NCI-H82 treated with DMSO at 0.1 percent for 48 hours (cell line): ENCODE results near the gene GPC4.

Source experiments
- DNase-seq: peaks from one replicate; lab custom pipeline; 2025; ENCODE audit not compliant: unreplicated experiment; lab: John Stamatoyannopoulos, UW

The GPC4 gene

DNA sequence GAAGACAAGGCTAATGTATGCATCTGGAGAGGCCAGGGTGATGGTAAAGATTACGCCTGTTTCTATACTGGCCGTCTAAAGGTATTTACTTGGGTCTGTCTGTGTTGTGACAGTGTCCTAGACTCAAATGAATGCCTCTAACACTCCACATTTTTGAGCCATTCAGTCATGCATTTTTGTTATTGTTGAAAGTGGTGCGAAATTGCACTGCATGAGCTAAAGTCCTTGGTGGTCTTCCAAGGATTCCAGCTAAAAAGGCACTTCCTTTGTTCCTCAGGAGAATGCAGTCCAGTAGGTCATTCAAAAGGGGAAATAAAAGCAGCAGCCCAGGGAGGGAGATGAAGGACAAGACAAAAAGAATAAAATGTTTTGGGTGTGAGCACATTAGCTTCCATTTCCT is 3.0 kb downstream of the GPC4 start:
- no peak for DNase-seq

DNA sequence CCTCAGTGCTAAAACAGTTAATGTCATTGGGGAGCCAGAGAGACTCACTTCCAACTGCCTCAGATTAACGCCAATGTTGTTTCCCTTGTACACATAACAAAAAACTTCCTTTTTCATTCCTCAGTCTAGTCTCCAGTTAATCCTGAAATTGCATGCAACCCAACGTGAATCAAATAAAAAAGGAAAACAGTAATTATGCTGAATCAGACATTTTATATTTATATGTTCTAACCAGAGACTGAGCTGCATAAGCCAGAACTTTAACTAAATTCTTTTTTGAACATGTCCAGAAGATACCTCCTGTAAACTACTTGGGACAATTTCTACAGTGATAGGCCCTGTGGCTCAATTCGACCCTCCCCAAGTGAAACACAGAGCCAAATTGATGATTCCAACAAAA is 4.7 kb downstream of the GPC4 start:
- DNase-seq = no peak

DNA sequence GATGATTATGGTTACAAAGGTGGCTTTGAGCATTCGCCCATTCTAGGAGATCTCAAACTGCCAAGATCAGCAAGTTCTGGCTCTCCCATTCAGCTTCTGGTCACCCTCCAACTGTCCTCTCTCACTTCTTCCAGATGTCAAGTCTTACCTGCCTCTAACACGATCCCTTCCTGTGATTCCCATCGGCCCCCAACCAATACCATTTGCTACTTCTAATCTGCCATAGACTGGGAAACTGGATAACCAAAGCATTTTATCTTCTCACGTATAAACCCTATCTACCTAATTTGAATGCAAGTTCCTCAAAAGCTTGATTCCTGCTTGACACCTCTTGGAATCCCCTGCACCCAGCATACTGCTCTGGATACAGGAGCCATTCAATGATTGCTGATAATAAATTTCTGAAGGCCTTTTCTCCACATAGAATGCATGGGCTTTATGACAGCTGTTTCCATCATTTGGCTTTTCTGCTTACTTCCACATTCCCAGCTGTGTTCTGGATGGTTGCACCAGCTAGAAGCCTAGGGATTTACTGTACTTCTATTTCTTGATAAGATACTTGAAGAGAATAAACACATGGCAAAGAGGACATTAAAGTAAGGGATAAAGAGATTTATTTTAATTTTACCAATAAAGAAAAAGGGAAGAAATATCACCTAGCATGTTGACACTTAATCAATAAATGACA is 9.6 kb downstream of the GPC4 start:
- DNase-seq = no peak

DNA sequence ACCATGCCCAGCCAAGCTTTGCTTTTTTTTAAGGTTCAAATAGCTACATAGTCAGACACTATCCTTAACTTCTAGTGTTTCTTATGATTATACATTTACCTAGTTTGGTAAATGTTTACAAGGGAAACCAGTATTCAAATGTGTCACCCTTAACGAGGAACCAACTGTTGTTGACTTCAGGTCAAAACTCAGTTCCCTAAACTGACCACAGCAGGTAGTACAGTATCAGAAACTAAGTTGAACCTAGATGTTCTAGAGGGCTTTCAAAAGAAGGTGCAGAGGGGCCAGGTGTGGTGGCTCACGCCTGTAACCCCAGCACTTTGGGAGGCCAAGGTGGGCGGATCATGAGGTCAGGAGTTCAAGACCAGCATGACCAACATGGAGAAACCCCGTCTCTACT is 11.3 kb downstream of the GPC4 start:
- no peak for DNase-seq

DNA sequence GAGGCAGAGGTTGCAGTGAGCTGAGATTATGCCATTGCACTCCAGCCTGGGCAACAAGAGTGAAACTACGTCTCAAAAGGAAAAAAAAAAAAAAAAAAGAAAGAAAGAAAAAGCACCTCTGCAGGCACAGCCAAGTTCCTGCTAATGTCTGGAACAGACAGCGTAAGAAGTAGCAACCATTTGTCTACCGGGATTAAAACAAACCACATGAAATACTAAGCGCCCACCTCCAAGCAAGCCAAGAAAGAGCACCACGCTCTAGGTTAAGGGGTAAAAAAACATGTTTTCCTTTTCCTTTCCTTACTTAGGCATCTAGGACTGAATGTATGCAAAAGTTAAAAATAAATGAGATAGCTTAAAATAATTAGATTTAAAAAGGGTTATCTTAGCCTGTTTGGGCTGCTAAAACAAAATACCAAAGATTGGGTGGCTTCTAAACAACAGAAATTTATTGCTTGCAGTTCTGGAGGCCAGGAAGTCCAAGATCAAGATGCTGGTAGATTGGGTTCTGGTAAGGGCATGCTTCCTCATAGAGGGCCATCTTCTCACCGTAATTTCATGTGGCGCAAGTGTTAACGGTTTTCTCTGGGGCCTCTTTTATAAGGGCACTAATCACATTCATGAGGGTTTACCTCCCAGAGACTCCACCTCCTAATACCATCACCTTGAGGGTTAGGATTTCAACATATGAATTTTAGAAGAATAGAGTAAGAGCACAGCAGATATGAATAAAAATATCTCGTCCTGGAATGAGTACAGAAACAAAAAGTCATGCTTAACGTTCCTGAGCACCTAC is 12.3 kb downstream of the GPC4 start:
- DNase-seq = no peak

DNA sequence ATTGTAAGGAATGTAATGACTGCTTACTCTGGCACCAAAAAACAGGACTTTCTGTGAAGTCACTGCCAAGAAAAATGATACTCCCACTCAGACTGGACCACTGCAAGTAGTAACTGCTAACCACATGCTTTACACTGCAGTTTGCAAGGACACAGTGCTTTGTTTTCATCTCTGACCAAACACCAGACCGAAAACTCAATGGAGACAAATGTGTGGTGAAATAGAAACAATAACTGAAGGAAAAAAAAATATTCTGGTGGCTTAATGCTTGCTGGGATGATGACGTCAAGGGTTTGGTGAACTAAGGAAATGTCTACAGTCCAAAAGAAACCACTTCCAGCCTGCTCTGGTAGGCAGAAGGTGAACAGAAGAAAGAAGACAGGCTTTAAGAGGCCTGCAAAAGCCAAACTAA is 13.2 kb downstream of the GPC4 start:
- DNase-seq = no peak

DNA sequence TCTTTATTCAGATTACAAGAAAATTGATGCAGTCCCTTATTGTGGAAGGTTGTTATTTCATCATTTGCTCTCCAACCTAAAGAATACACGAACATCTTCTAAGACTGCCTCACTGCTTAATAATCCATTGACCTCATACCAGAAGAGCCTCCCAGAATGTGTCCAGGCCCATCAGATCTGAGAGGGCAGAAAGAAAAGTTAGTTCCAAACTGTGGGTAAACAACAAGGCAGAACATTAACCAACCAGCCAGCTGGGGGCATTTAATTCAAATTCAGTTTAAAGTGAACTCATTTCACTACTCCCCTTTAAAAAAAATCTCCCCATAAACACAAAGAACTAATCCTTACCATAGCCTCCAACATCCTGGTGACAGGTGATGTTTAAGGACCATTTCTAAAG is 13.8 kb downstream of the GPC4 start:
- no peak for DNase-seq

DNA sequence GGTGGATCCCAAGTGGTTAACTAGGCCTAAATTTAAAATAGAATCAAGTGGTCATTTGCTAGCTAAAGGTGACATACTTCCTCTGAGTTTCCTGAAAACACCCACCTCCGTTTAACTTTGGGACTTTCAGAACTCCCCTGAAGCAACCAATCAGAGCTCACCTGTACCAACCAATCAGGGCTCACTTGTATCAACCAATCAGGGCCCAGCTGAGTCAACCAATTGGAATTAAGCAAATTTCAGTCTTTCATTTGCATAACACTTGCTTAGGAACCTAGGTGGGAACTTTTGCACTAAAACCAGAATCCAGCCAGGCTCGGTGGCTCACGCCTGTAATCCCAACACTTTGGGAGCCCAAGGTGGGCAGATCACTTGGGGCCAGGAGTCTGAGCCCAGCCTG is 15.9 kb downstream of the GPC4 start:
- no peak for DNase-seq

DNA sequence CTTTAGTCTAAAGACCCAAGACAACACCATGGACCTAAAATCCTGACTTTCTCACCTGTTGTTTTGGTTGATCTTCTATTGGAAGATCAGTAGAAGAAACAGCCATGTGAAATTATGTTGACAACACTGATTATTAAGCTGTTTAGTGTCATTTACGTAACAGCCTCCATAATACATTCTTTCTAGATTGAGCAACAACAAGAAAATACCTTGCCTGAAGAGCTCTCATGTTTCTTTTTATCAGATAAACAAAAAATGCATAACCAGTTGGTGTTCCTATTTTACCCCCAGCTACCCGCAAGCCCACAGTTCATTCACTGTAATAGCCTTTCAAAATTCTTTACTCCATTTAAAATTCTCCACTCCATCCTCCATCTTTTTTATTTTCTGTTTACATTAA is 20.5 kb downstream of the GPC4 start:
- no peak for DNase-seq

DNA sequence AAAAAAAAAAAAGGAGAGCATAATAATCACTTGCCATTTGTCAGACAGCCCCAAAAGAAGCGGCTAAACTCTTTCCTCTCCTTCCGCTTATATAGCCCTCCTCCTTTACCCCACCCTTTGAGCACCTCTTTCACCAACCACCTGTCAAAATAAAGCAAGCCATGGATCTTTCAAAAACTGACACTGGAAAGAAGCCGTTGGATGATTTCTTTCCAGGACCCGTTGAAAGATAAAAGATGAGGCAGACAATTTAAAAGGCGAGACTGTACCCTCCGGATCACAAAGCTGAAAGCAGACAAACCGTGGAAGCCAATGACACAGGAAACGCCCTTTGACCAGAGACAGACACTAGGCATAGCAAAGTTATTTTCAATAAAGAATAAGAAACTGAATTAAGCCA is 22.6 kb downstream of the GPC4 start:
- DNase-seq = no peak

DNA sequence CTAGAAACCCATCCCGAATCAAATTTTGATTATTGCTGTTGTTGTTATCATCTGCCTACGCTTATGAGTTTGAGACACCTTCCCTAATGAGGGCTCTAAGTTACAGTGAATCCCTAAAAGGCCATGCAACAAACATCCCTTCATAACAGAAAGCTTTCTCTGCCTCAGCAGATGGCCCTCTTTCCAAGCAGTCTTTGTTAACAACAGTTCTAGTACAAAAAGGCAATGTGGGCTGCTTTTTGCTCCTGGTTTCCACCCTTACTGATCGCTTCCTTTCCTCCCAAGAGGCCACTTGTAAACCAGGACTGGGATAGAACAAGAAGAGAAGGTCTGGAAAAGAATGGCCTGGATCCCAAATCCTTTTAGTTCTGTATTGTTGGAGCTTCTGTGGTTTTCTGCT is 24.2 kb downstream of the GPC4 start:
- no peak for DNase-seq

DNA sequence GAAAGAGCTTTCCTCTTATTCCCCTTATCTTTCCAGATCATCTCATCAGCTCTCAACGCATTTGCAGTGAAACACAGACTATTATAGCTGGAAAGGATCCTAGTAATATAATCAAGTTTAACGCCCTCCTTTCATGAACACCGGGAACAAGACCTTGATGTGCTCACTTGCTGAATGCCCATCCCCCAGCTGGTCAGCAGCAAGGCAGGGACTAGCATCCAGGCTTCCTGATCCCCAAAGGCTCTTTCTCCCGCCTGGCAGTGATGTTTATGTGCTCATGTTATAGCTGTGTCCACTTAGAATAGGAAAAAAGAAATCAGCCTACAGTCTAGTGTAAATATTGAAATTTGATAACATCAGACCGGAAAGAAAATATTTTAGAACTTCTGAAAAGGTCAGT is 24.6 kb downstream of the GPC4 start:
- no peak for DNase-seq

DNA sequence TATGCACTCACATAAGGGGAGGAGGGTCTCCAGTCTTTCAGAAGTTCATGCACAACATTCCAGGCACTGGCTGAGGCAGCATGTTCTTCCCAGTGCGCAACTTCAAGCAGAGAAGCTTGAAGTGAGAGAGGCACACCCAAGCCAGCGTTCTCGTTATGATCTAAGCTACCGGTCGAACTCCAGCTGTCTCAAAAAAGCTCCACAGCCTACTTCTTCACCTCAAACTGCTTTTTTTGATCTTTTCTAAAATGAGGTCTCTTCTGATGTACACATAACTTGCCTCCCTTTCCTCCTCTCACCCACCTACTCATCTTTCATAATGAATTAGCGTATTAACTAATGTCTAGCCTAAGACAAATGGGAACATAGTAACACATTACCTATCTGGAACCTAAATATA is 25.3 kb downstream of the GPC4 start:
- no peak for DNase-seq

DNA sequence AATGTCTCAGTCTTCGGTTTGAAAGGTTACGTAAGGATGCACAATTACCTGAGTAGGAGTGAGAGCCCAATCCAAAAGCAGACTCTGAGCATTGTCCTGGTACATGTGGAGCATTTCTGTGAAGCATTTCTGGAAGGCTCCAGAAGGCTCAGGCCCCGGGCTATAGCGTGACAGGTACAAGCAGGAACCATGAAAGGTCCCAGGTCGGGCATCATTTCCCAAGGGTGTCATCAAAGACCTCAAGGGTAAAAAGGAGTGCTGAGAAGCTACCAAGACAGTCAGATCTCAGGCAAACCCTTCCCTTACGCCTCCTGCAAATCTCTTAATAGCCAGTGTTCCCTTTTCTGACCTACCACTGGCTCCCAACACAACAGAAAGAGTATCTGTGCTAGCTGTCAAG is 30.8 kb downstream of the GPC4 start:
- DNase-seq = no peak

DNA sequence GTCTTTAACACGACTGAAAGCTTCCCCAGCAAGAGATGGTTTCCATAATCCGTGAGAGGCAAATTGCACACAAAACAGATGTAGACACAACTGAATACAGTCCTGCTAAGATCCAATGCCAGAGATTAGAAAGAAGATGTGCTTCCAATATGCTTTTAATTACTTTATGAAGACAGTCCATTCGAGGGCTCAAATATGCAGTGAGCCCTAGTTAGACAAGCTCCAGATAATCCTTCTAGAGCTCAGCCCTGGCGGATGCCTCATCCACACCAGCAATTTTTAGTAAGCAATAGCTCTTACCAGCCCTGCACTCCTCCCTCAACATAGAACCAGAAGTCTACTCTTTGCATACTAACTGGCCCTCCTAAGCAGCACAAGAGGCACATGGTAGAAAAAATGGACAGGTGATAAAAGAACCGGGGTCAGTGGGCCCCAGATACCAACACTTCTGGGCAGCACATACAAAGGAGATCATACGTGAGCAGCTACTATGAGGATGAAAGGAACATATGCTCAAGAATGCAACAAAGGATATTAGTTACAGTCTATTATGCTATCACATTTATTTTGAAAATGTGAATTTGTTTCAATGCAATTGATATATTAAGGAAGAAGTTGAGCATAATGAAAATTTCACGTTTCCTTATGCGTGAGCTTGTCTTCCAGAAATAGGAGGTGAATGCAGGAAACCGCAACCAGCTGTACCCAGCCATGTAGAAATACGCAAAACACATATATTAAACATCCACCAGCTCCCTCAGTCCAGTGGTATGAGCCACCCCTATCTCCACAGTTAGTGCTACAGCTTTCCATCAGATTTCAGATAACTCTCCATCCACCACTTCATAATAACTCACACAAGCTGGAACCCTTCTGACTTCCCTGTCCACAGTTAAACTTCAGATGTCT is 34.3 kb downstream of the GPC4 start:
- DNase-seq = no peak

DNA sequence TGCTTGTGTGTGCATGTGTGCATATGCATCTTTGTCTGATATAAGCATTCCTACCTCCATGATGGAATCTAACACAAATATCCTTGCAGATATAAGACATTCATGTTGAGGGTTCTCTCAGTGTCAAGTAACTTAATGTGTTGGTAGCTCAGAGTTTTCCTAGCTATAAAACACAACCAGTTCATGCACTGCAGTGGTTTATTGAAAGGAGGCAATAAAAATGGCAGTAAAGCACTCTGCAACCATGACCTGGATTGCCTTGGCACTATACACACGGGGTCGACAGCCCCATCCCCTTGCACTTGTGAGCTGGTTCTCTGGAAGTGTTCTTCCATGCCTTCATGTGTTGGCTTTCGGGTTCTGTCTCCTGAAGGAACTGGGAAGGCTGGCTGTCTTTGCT is 38.9 kb downstream of the GPC4 start:
- no peak for DNase-seq

DNA sequence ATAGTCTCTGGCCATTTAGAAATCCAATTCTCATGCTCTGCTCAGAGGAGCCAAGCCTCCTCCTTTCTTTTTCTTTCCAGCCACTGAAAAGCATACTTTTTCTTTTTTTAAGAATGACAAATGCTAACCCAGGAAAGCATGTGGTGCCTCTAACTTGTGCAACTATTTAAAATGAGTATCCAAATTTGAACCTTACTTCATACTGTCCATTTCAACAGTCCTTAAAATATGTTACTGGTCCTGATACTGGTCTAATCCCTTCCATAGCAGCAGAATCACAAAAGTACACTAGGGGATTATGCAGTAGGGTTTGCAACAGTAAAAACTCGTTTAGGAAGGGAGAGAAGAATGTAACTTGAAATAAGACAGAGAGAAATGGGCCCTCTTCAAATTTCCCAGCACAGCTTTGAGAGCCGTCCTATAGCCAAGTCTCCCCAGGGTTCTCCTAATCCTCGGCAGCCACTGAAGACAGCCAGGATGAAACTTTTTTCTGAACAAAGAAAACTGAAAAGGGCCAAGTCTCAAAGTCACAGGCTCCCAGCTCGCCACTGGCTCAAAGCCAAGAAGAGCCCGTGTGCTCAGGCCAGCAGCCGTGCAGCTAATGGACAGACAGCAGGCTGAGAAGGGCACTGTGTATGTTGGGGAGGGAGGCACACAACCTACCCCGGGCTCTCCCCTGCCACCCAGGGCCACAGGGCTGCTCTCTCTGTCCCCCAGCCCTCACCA is 39.5 kb downstream of the GPC4 start:
- DNase-seq = no peak

DNA sequence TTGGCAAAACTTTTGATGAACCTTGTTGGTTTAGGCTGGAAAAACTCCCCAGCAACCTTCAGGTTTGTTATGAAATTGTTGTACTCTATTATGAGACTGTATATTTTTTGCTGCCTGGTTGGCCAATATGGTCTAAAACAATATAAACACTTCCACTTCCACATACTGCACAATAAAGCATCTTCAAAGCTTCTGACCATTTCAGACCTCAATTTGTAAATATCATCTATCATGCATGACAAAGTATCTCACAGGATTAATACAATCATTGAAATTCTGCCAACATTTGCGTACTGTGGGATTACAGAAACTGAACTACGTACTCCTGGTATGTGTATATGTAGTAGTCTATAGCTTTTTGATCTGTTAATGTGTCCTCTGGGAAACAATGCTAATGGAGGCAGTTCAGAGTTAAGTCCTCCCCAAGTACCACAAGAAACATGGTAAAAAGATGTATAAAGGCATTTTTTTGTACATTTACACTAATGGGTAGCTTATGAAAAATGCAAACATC is 40.4 kb downstream of the GPC4 start:
- no peak for DNase-seq

DNA sequence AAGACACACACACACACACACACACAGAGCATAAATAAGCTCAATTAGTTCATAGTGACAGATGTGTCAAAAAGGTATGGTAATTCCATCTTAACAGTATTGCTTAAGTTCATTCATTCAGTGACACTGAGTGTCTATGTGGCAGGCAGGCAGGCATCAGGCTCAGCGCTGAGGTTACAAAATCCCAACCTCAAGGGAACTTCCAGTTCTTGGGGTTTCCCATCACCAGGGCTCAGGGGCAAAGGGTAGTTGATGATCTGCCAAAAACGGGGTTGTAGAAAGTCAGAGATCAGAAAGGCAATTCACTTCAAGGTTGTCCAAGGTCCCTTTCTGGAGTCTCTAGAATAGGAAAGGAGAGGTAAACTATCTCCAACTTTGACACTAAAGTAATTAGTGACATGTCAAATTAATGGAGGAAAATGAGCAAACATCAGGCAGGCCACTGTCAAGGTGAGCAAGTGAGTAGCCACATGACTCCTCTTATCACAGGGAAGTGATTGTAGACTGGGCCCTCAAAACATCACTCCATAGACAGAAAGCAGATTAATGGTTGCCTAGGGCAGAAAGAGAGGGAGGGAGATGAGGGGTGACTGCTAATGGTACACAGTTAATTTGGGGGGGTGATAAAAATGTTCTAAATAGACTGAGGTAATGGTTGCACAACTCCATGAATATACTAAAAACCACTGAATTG is 41.8 kb downstream of the GPC4 start:
- DNase-seq = no peak

DNA sequence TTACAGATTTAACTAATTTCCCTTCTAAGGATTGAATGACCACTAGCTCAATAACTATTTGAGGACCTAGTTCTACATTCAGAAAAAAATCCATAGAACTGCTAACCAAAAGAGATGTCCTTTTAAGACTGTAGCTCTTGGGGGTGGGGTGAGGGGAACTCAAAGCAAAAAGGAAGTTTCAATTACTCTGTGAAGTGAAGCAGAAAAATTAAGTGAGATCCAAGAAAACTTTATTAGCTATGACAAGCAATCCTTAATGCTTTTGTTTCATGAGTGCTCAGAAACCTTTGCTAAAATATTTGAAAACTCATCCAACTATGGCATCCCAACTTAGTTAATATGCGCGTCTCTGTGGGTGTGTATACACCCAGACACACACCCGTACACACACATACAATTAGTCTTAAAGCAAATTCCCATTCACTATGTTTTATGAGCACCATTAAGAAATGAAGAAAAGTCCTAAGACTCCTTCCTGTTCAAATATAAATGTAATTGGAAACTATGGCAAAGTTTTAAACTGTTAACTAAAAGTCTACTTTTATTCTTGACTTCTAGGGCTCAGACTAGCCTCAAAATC is 44.5 kb downstream of the GPC4 start:
- DNase-seq = no peak
